GM21381 (cell line): ENCODE data around the gene RPS6KA4.
"Not testable (repeated sequence)": the region's sequence is repeated elsewhere in the genome, so short reads cannot be mapped to it uniquely, and the experiment has no call there.

Source experiments
- ATAC-seq: cut with Tn5 transposase; IDR thresholded peaks from one replicate; pipeline ENCODE4 v1.9.1; 2021; ENCODE audit warnings: mild to moderate bottlenecking, moderate library complexity; ENCODE audit not compliant: unreplicated experiment

RPS6KA4 gene

DNA sequence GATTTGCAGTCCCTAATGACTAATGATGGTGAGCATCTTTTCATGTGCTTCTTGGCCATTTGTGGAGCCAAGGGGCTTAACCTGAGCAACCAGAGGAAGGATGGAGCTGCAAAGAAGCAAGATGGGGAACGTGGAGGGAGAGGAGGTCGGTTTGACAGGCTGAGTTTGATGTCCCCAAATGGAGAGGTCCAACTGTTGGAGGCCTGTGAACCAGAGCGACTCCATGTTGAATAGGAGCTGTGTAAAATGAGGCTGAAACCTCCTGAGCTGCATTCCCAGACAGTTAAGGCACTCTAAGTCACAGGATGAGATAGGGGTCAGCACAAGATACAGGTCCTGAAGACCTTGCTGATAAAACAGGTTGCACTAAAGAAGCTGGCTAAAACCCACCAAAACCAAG, 54.5 kb downstream of the RPS6KA4 start:
- no peak for ATAC-seq

DNA sequence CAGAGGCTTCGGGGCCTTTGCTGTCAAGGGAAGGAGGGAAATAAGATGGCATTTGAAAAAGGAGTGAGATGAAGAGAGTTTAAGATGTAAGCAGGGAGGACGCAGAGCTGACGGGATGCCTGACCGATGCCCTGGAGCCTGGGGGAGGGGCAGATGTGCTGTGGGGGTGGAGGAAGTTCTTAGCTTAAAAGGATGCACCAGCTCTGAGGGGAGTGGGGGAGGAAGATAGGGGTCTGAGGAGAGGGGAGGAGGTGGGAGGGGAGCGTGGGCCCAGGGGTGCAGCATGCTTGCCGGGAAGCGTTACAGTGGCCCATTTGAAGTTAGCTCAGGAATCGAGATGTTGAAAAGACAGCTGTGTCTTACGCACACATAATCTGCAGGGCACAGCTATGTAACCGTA, 56.3 kb downstream of the RPS6KA4 start:
- ATAC-seq: no peak

GRCh38 chr11:64415996-64416728, 57.2 kb downstream of the RPS6KA4 start:
- no peak for ATAC-seq

DNA sequence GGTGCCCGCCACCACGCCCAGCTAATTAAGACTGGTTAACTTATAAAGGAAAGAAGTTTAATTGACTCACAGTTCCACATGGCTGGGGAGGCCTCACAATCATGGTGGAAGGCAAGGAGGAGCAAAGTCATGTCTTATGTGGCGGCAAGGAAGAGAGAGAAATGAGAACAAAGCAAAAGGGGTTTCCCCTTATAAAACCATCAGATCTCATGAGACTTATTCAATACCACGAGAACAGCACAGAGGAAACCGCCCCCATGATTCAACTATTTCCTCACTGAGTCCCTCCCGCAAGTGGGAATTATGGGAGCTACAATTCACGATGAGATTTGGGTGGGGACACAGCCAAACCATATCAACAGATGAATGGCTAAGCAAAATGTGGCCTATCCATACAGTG, 59.3 kb downstream of the RPS6KA4 start:
- ATAC-seq: not testable (repeated sequence)

- no peak for ATAC-seq
These were observed 60.4 kb downstream of the RPS6KA4 start for GRCh38 chr11:64419257-64419790.

- no peak for ATAC-seq
These were observed 61.0 kb downstream of the RPS6KA4 start for GRCh38 chr11:64419818-64420485.
